Nucleus accumbens (tissue), 56 donors: ENCODE data around the gene CCDC183.
A peak's percentile ranks its signal among the peaks of the same experiment; 100 is the strongest.
"Not testable (repeated sequence)": the region's sequence is repeated elsewhere in the genome, so short reads cannot be mapped to it uniquely, and the experiment has no call there.

Experiments
- DNase-seq, 56 donors: peaks; one replicate each; lab custom pipeline; 2025; lab: John Stamatoyannopoulos, UW

The CCDC183 gene

DNA sequence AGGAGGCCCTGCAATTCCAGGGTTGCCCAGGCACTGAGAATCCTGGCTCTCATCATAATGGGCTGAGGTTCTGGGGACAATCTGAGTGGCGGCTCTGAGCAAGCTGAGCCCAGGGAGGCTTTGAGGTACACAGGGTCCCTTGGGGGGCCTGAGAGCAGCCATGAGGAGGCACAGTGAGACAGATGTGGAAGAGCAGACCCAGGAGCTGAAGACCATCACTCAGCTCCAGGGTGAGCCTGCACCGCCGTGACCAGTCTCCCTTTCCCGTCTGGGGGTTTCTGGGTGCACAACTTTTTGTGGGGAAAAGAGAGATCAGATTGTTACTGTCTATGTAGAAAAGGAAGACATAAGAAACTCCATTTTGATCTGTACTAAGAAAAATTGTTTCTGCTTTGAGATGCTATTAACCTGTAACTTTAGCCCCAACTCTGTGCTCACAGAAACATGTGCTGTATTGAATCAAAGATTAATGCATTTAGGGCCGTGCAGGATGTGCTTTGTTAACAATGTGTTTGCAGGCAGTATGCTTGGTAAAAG, at the start of gene CCDC183:
Gene CCDC183, plus strand, starts transcription at position 101 of the 537 bp plus-strand sequence. Its CDS starts 60 bp downstream, at position 161.
- no peak for DNase-seq

DNA sequence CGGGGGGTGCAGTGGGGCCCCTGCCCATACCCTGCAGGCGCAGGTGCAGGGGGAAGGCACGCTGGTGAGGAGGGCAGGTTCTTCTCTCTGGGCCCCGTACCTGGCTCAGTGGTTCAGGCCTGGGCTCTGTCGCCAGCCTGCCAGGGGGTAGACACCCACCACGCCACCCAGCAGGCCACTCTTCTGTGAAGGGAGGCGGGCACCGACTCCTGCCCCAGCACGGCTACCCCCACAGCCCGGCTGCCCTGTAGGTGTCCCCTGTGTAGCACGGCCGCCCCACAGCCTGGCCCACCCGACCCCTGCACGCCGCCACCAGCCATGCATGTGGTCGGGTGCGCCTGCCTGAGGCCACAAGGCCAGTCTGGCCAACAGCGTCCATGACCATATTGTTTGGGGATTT, 49.5 kb upstream of the CCDC183 start:
- DNase-seq = no peak

GRCh38 chr9:136747161-136748060, 48.7 kb upstream of the CCDC183 start:
- no peak for DNase-seq

- DNase-seq = no peak
Observed at GRCh38 chr9:136748201-136748600, 47.9 kb upstream of the CCDC183 start, which contains the start of gene LCN6. Gene LCN6, minus strand, starts transcription at chr9:136748525. Its CDS starts 42 bp downstream, at chr9:136748483.

DNA sequence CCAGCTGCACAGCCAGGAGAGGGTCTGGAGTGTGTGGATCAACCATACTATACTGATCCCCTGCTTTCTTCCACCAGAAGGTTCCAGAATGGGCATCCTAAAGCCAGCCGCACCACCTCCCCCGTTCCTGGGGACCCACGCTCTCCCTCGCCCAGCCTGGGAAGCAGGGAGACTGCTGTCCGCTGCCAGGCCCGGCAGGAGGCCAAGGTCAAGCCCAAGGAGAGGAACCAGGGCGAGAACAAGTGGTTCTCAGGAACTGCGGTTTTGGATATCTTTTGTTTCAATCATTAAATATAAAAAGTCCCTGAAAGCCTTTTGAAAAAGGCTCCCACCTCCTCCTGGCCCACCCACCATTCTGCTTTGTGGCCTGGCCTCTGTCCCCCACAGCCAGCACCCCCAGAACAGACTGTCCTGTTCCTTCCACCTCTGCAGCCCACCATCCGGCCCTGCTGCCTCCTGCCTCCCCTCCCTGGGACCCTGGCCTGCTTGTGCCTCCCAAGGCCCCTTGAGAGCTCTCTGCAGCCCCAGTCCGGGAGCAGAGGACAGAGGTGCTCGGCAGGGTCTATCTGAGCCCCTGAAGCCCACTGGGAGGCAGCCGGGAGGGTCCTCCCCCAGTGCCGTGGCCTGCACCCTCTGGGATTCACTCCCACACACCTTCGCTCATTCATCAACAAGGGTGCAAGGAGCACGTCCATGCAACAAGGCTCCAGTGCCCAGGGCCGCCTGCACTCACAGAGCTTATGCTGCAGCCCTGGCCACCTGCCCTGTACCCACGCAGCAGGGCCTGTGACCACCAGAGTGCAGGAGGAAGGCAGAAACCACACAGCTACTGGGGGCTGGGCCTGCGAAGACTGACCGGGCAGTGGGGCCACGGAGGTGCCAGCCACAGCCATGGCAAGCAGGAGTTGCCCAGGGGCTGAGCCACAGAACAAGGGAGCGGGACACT, 47.2 kb upstream of the CCDC183 start:
- DNase-seq = peak in 2 of 56 donors; percentile 31 to 32

DNA sequence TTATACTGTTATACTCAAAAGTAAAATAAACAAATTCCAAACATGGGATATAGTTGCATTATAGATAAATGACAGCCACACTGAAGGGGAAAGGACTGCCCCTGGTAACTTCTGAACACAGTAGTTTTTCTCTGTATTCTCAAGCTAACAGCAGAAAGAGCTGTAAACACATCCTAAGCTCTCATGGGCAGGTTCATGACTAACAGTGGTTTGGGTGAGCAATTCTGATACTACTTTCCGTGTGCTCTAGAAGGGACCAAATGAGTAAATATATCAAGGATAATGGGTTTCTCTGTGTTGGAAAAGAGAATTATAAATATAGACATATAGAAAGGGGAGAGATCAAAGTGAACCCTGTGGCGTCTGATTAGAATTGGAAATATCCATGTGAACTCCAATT, 45.6 kb upstream of the CCDC183 start:
- no peak for DNase-seq

DNA sequence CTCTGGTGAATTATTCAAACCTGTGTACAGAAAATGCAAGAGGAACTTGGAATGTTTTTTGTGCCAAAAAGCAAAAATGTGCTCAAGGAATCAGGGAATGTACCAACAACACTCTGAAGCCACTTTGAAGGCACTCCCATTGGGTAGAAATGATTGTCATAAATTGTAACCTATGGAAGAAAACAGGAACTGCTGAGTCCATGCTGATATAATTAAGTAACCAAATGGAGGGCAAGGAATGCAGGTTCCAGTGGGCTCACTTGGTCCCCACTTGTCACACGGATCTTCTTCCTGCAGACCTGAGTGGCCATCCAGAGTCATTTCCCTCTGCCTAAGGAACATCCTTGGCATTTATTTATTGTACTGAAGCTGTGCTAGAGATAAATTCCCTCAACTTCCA, 44.9 kb upstream of the CCDC183 start:
- no peak for DNase-seq

DNA sequence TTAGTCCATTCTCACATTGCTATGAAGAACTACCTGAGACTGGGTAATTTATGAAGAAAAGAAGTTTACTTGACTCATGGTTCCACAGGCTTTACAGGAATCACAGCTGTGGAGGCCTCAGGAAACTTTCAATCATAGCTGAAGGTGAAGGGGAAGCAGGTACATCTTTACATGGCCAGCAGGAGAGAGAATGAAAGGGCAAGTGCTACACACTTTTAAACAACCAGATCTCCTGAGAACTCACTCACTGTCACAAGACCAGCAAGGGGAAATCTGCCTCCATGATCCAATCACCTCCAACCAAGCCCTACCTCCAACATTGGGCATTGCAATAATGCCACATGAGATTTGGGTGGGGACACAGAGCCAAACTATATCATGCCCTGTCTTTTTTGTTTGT, 44.3 kb upstream of the CCDC183 start:
- DNase-seq = no peak

GRCh38 chr9:136753371-136754058, 42.6 kb upstream of the CCDC183 start:
- DNase-seq = no peak

DNA sequence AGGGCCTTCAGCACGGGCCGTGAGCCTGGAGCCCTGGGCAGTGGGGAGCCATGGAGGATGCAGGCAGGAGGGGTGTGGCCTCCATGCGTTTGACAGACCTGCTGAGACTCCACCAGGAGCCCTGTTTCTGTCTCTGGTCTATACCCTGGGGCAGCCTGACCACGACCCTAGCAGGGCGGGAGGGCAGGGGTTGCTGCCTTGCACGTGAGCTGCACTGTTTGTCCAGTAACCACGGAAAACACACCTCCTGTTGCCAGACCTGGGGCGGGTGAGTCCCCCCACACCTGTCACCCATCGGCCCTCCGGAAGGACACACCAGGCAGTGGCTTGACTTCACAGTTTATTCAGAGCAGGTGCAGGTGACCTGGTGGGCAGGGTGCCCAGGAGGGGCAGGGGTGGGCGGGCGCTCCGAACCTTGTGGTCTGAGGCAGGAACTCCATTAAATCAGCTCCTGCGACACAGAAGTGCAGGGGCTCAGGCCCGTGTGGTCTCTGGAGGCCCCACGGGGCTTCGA, 42.0 kb upstream of the CCDC183 start:
- DNase-seq = no peak

DNA sequence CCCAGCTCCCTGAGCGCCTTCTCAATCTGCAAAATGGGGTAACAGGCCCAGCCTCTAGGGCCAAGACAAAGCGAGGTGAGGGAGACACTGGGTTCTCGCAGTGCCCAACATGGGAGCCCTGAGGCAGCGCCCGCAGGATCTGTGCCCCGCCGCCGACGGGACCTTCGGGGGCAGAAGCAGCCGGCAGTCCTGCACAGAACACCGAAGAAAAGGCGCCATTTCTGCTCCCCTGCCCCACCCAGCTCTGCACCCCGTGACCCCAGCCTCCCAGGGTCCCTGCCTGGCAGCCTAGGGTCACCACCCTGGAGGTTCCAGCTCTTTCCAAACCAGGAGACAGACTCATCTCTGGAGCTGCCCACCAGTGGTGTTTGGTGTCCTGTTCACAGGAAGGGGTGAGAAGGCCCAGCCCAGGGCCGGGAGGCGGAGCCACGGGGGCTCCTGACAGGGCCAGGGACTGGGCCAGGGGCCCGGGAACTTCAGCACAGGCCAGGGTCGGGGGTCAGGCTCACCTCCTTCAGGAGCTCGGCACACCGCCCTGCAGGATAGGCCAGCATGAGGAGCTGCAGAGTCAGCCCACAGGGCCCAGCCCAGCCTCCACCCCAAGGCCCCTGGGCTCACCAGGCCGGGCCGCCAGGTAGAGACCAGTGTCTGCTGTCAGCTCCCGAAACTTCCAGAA, 41.4 kb upstream of the CCDC183 start:
- no peak for DNase-seq

DNA sequence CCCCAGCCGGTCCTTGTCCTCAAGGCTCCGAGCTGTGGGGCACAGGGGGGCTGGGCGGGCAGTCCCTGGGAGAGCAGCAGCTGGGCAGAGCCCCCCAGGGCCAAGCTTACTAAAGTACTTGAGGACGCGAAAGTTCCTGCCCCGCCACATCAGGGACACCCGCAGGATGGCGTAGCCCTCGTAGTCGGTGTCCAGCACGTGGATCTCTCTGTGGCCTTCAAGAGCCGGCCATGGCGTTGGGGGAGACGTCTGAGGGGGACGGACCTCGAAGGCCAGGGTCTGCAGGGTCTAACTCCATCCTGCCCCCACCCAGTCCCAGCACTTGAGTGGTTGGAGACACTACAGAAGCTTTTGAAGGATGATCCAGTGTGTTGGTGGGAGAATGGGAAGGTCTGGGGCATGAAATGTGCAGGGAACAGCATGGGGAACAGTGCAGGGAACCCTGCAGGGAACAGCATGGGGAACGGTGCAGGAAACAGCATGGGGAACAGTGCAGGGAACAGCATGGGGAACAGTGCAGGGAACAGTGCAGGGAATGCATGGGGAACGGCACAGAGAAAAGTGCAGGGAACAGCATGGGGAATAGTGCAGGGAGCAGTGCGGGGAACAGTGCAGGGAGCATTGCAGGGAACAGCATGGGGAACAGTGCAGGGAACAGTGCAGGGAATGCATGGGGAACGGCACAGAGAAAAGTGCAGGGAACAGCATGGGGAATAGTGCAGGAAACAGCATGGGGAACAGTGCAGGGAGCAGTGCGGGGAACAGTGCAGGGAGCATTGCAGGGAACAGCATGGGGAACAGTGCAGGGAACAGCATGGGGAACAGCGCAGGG, 40.6 kb upstream of the CCDC183 start:
- not testable (repeated sequence) for DNase-seq

- DNase-seq = no peak
Observed at GRCh38 chr9:136756134-136756438, 40.1 kb upstream of the CCDC183 start.

DNA sequence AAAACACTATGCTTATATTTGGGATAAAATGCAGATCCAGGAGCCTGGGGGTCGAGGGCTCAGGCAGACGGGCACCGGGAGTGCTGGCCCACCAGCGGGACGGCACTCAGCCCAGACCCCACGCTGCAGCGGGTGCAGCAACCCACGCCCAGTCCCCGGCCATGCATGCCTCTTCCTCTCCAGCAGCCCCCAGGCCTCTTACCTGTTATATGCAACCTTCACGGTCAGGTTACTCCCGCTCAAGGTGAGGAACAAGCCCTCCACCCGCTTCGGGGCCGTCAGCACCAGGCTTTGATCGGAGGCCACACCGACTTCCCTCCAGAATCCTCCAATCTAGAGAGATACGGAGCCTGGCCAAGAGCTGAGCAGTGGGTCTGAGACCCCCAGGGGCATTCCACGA, 39.3 kb upstream of the CCDC183 start:
- no peak for DNase-seq

DNA sequence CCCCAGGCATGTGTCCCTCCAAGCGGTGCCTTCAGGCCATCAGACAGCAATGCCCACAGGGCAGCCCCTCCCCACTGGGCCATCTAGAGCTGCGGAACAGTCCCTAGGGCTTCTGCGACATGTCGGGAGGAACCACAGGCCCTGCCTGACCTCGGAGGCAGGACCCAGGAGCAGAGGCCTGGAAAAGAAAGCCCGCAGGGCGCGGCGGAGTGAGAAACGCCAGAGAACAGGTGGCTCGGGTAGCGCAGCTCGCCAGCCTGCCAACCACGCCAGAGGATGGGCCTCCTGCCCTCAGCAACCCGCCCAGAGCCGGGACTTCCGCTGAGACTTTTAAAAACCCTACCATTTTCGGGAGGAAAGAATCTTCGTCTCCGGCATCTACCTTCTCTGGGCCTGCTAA, 38.8 kb upstream of the CCDC183 start:
- DNase-seq = no peak

- no peak for DNase-seq
Observed at GRCh38 chr9:136757751-136758140, 38.4 kb upstream of the CCDC183 start.

- no peak for DNase-seq
Observed at GRCh38 chr9:136759001-136759400, 37.1 kb upstream of the CCDC183 start.

DNA sequence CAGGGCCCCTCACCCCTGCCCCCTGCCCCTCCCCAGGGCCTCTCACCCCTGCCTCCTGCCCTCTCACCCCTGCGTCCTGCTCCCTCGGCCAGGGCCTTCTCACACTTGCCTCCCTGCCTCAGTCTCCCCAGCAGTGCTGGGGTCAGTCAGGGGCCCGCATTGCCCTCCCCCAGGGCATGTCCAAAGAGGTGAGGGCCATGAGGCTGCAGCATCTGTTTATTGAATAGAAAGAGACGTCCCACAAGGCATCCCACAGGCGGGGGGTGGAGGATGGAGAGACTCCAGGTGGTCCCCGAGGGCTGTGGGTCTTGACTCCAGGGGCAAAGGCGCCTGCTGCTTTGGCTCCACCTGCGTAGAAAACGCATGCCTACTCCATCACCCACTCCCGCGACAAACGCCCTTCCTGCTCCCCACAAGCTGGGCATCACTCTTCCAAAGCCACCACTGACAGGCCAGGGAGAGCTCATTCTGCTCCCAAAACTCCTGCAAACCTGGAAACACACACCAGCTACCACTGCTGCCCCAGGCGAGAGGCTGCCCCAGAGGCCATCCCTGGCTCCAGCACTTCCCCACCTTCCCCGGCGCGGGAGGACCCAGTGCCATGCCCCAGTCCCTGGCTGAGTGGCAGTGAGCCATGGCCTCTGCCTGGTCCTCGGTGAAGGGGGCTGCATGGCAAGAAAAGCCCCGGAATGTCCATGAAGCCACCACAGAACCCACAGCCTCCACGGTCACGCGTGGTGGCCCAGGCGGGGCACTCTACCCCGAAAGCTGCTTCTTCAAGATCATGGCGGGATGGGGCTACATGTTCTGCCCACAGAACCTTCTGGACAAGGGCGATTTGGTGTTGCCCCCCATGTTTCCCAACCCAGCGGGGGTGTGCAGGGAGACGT, 36.5 kb upstream of the CCDC183 start:
- no peak for DNase-seq
